H1 (cell line): ENCODE measurements around the gene ALOX15B. TPM values are rescaled to one million over a fixed set of nuclear protein-coding genes. Genes with fewer than 3 reads are reported as not detected.

Source experiments
- MAFK ChIP-seq: IDR thresholded peaks from 2 replicates; pipeline ENCODE4 v1.6.1; 2012; ENCODE audit warnings: low read depth, mild to moderate bottlenecking, improper control_type of control experiment, low read length
- MAX ChIP-seq: IDR thresholded peaks from 2 replicates; pipeline ENCODE4 v1.6.1; 2012; ENCODE audit warnings: inconsistent platforms
- RNF2 ChIP-seq: fragments of 200-900, 300-1000 bp; sonication (generic); IDR thresholded peaks from 2 replicates; pipeline ENCODE4 v1.7.1; 2016; ENCODE audit warnings: borderline replicate concordance, low read depth, mild to moderate bottlenecking, antibody characterized with exemption, low read length; ENCODE audit not compliant: poor library complexity, severe bottlenecking; ENCODE audit errors: missing control alignments
- SAP30 ChIP-seq: fragments of 300-600 bp; sonication (generic); IDR thresholded peaks from 2 replicates; pipeline ENCODE4 v1.7.1; 2012; ENCODE audit warnings: low read length, moderate library complexity, mild to moderate bottlenecking, inconsistent platforms; ENCODE audit not compliant: insufficient read depth, insufficient replicate concordance
- SRF ChIP-seq: IDR thresholded peaks from 2 replicates; pipeline ENCODE4 v1.6.1; 2011; ENCODE audit warnings: mild to moderate bottlenecking, low read depth, low read length, moderate library complexity
- polyA plus RNA-seq, 7 experiments: library from polyadenylated mRNA; depleted of rRNA in 3 of 7; stranded (reverse) in 5 of 7; unstranded in 2 of 7; fragments of >200 nt in 5 of 7; fragments of 200-250 nt in 2 of 7; gene quantifications; 1 replicate in 5 of 7; 2 replicates in 1 of 7; 4 replicates in 1 of 7; pipeline versions ENCODE4 v1.2.1 to v1.2.3, GENCODE V29; 2011 to 2013; ENCODE audit warnings: missing spikeins in 2 of 7, mixed read lengths in 2 of 7
- total RNA-seq: library from RNA; stranded (reverse); fragmentation: NEBNext Ultra II Directional; extraction: Animal tissue kit (Norgen Biotek cat#: 25700); gene quantifications from 2 replicates; pipeline ENCODE4 v1.2.1, GENCODE V29; 2021
- TF ChIP-seq, protein P1 (sequence below), 3 experiments: IDR thresholded peaks; 1 replicate in 2 of 3; 2 replicates in 1 of 3; pipeline versions ENCODE4 v1.5.1 to v1.6.1; 2011; ENCODE audit warnings: low read length in 3 of 3, mild to moderate bottlenecking in 3 of 3, inconsistent platforms in 2 of 3, low read depth in 1 of 3, moderate library complexity in 1 of 3; ENCODE audit not compliant: insufficient read depth in 1 of 3; ENCODE audit errors: control extremely low read depth in 1 of 3
- TF ChIP-seq, protein P2 (sequence below): IDR thresholded peaks from 2 replicates; pipeline ENCODE4 v1.6.1; 2011; ENCODE audit warnings: low read length, improper control_type of control experiment

The ALOX15B gene
- total and polyA plus RNA-seq, 2 of the 8 experiments (the other 6 are each of a cell fraction or from before 2014, with no cell fraction given) = 0.63 to 0.91 TPM

- TF ChIP-seq, protein P1, sequence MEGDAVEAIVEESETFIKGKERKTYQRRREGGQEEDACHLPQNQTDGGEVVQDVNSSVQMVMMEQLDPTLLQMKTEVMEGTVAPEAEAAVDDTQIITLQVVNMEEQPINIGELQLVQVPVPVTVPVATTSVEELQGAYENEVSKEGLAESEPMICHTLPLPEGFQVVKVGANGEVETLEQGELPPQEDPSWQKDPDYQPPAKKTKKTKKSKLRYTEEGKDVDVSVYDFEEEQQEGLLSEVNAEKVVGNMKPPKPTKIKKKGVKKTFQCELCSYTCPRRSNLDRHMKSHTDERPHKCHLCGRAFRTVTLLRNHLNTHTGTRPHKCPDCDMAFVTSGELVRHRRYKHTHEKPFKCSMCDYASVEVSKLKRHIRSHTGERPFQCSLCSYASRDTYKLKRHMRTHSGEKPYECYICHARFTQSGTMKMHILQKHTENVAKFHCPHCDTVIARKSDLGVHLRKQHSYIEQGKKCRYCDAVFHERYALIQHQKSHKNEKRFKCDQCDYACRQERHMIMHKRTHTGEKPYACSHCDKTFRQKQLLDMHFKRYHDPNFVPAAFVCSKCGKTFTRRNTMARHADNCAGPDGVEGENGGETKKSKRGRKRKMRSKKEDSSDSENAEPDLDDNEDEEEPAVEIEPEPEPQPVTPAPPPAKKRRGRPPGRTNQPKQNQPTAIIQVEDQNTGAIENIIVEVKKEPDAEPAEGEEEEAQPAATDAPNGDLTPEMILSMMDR (IDR thresholded peaks at IDR 0.05; ENCODE audit: control extremely low read depth in 1 of 3, insufficient read depth in 1 of 3, low read depth in 1 of 3, low read length in 3 of 3) = no peak
- TF ChIP-seq MAFK (no peak), SAP30 (no peak), SRF (no peak), MAX (no peak), RNF2 (no peak)
- TF ChIP-seq, protein P2, sequence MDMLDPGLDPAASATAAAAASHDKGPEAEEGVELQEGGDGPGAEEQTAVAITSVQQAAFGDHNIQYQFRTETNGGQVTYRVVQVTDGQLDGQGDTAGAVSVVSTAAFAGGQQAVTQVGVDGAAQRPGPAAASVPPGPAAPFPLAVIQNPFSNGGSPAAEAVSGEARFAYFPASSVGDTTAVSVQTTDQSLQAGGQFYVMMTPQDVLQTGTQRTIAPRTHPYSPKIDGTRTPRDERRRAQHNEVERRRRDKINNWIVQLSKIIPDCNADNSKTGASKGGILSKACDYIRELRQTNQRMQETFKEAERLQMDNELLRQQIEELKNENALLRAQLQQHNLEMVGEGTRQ = no peak
These were observed 17.1 kb upstream of the ALOX15B start (continued) for GRCh38 chr17:8021565-8022359.
